HepG2 (cell line): Measurements from ENCODE around the gene C20orf144. TPM values are rescaled to one million over a fixed set of nuclear protein-coding genes. Genes with fewer than 3 reads are reported as not detected.
A peak's percentile ranks its signal among the peaks of the same experiment; 100 is the strongest.

ENCODE experiments used
- KAT8 ChIP-seq: IDR thresholded peaks from 2 replicates; pipeline ENCODE4 v1.6.1; 2016; ENCODE audit warnings: missing genetic modification reagents, missing compliant biosample characterization
- KDM4B ChIP-seq: sonication (generic); formaldehyde crosslinking; IDR thresholded peaks from 2 replicates; pipeline ENCODE4 v1.4.0; 2020; ENCODE audit warnings: missing genetic modification reagents
- MXI1 ChIP-seq: IDR thresholded peaks from 3 replicates; pipeline ENCODE4 v1.6.1; 2012; ENCODE audit warnings: low read depth, low read length, inconsistent platforms, borderline replicate concordance
- PLRG1 ChIP-seq: fragments of 450-650 bp; conservative IDR thresholded peaks from 2 replicates; pipeline ENCODE4 v1.6.1; 2016
- RARG ChIP-seq: sonication (generic); formaldehyde crosslinking; IDR thresholded peaks from 2 replicates; pipeline ENCODE4 v1.4.0; 2020; ENCODE audit warnings: low read depth, mild to moderate bottlenecking, missing genetic modification reagents
- SOX6 ChIP-seq, 2 experiments: fragments of 450-650 bp in 1 of 2; sonication (generic) in 1 of 2; formaldehyde crosslinking in 1 of 2; IDR thresholded peaks; 2 replicates each; pipeline versions ENCODE4 v1.4.0 to v1.6.1; 2017 to 2020; ENCODE audit warnings: antibody characterized with exemption in 1 of 2, mild to moderate bottlenecking in 1 of 2, missing genetic modification reagents in 1 of 2
- ZNF253 ChIP-seq: sonication (generic); formaldehyde crosslinking; IDR thresholded peaks from 2 replicates; pipeline ENCODE4 v1.8.0; 2022; ENCODE audit warnings: mild to moderate bottlenecking, missing genetic modification reagents, borderline replicate concordance
- ZNF562 ChIP-seq: sonication (generic); formaldehyde crosslinking; IDR thresholded peaks from 2 replicates; pipeline ENCODE4 v1.8.0; 2022; ENCODE audit warnings: missing genetic modification reagents, borderline replicate concordance
- ZNF704 ChIP-seq: sonication (generic); formaldehyde crosslinking; IDR thresholded peaks from 2 replicates; pipeline ENCODE4 v1.8.1; 2023; ENCODE audit warnings: mild to moderate bottlenecking, inconsistent platforms, moderate library complexity, missing genetic modification reagents, borderline replicate concordance
- ZNF768 ChIP-seq: sonication (generic); formaldehyde crosslinking; IDR thresholded peaks from 2 replicates; pipeline ENCODE4 v1.4.0; 2020; ENCODE audit warnings: missing genetic modification reagents
- ZNF772 ChIP-seq: sonication (generic); formaldehyde crosslinking; IDR thresholded peaks from 2 replicates; pipeline ENCODE4 v1.5.0; 2020; ENCODE audit warnings: mild to moderate bottlenecking, missing genetic modification reagents
- polyA plus RNA-seq, 8 experiments: library from polyadenylated mRNA; depleted of rRNA in 3 of 8; stranded (reverse) in 7 of 8; unstranded in 1 of 8; fragments of >200 nt; fragmentation: Illumina TruSeq in 4 of 8; extraction: Trizol in 4 of 8; gene quantifications; 2 replicates each; pipeline versions ENCODE4 v1.2.1 to v1.2.3, GENCODE V29; 2011 to 2016; ENCODE audit warnings: low read depth in 4 of 8, missing spikeins in 1 of 8, mixed read lengths in 1 of 8; ENCODE audit not compliant: insufficient read depth in 1 of 8
- total RNA-seq, 5 experiments: library from RNA; depleted of rRNA; stranded (reverse); fragments of >200 nt; fragmentation: Illumina TruSeq; extraction: Trizol; gene quantifications; 2 replicates each; pipeline ENCODE4 v1.2.3, GENCODE V29; 2016; ENCODE audit warnings: low read depth in 1 of 5
- TF ChIP-seq, protein P1 (sequence below): sonication (generic); formaldehyde crosslinking; IDR thresholded peaks from 2 replicates; pipeline ENCODE4 v1.8.1; 2023; ENCODE audit warnings: mild to moderate bottlenecking, missing genetic modification reagents, borderline replicate concordance
- TF ChIP-seq, protein P2 (sequence below): sonication (generic); formaldehyde crosslinking; IDR thresholded peaks from 2 replicates; pipeline ENCODE4 v1.9.0; 2022; ENCODE audit warnings: missing genetic modification reagents, mild to moderate bottlenecking, borderline replicate concordance
- TF ChIP-seq, protein P3 (sequence below): sonication (generic); formaldehyde crosslinking; IDR thresholded peaks from 2 replicates; pipeline ENCODE4 v1.5.1; 2020; ENCODE audit warnings: mild to moderate bottlenecking, missing genetic modification reagents, moderate library complexity

C20orf144 gene
- total and polyA plus RNA-seq, 2 of the 13 experiments (the other 11 are each of a cell fraction or from before 2014, with no cell fraction given), result 0.09 to 0.16 TPM

DNA sequence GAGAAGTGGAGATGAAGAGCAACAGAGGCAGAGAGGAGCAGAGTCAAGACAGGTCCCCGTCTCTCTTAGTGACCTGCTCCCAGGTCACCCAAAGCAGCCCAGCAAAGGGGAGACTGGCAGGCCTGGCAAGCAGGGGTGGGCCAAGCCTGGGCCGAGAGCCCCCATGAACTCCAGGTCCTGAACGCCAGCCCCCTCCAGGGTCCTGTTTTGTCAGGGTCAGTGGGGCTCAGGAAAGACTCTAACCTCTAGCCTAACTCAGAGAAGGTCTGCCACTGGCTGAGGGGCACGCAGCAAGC is 10.9 kb downstream of the C20orf144 start (continued):
- TF ChIP-seq, protein P1, sequence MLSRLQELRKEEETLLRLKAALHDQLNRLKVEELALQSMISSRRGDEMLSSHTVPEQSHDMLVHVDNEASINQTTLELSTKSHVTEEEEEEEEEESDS (CRISPR knock-in tag), result no peak
- TF ChIP-seq ZNF768 (CRISPR knock-in tag) (peak; percentile 80), RARG (0 out of 2 replicates have a peak, but pooled peaks have one; percentile 12), MXI1 (no peak), ZNF253 (0 out of 2 replicates have a peak, but pooled peaks have one; percentile 25), ZNF772 (no peak), ZNF704 (CRISPR knock-in tag) (0 out of 2 replicates have a peak, but pooled peaks have one; percentile 84), PLRG1 (no peak), KDM4B (CRISPR knock-in tag) (0 out of 2 replicates have a peak, but pooled peaks have one; percentile 5), ZNF562 (CRISPR knock-in tag) (no peak), KAT8 (peak; percentile 7), SOX6 (IDR thresholded peaks at IDR 0.05) (no peak), SOX6 (CRISPR knock-in tag; IDR thresholded peaks at IDR 0.05) (no peak)
- TF ChIP-seq, protein P2, sequence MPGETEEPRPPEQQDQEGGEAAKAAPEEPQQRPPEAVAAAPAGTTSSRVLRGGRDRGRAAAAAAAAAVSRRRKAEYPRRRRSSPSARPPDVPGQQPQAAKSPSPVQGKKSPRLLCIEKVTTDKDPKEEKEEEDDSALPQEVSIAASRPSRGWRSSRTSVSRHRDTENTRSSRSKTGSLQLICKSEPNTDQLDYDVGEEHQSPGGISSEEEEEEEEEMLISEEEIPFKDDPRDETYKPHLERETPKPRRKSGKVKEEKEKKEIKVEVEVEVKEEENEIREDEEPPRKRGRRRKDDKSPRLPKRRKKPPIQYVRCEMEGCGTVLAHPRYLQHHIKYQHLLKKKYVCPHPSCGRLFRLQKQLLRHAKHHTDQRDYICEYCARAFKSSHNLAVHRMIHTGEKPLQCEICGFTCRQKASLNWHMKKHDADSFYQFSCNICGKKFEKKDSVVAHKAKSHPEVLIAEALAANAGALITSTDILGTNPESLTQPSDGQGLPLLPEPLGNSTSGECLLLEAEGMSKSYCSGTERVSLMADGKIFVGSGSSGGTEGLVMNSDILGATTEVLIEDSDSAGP (CRISPR knock-in tag), result no peak
- TF ChIP-seq, protein P3, sequence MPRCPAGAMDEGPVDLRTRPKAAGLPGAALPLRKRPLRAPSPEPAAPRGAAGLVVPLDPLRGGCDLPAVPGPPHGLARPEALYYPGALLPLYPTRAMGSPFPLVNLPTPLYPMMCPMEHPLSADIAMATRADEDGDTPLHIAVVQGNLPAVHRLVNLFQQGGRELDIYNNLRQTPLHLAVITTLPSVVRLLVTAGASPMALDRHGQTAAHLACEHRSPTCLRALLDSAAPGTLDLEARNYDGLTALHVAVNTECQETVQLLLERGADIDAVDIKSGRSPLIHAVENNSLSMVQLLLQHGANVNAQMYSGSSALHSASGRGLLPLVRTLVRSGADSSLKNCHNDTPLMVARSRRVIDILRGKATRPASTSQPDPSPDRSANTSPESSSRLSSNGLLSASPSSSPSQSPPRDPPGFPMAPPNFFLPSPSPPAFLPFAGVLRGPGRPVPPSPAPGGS (CRISPR knock-in tag), result peak; percentile 33; the same call in 1 of the 2 replicates
